Neural progenitor cell (in vitro differentiated cells): Measurements from ENCODE around the gene INPP5D.

ENCODE experiments used
- EZH2 ChIP-seq: fragments of 200-600 bp; sonication (generic); IDR thresholded peaks from 2 replicates; pipeline ENCODE4 v1.6.1; 2017; ENCODE audit warnings: antibody characterized with exemption, mild to moderate bottlenecking, moderate library complexity
- TF ChIP-seq, protein P1 (sequence below): fragments of 200-600 bp; sonication (generic); IDR thresholded peaks from 2 replicates; pipeline ENCODE4 v1.5.1; 2017; ENCODE audit warnings: antibody characterized with exemption, mild to moderate bottlenecking

DNA sequence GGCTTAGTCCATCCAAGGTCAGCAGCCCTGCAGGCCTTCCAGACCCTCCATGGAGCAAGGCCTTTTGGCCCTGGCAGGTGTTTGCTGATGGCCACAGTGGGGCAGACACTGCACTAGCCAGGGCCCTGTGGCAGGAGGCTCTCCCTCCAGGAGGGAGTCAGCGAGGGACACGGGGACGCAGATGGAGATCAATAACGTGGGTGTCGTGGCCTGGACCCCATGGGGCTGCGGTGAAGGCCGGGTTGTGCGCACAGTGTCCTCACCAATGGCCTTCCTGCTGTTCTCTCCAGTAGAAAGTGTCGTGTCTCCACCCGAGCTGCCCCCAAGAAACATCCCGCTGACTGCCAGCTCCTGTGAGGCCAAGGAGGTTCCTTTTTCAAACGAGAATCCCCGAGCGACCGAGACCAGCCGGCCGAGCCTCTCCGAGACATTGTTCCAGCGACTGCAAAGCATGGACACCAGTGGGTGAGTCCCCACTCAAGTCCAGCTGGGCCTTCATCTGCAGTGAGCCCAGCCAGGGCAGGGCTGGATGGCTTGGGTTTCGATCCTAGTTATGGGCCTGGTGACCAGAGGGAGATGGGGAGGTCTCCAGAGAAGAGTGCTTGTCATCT, 65.4 kb downstream of the INPP5D start:
- TF ChIP-seq, protein P1, sequence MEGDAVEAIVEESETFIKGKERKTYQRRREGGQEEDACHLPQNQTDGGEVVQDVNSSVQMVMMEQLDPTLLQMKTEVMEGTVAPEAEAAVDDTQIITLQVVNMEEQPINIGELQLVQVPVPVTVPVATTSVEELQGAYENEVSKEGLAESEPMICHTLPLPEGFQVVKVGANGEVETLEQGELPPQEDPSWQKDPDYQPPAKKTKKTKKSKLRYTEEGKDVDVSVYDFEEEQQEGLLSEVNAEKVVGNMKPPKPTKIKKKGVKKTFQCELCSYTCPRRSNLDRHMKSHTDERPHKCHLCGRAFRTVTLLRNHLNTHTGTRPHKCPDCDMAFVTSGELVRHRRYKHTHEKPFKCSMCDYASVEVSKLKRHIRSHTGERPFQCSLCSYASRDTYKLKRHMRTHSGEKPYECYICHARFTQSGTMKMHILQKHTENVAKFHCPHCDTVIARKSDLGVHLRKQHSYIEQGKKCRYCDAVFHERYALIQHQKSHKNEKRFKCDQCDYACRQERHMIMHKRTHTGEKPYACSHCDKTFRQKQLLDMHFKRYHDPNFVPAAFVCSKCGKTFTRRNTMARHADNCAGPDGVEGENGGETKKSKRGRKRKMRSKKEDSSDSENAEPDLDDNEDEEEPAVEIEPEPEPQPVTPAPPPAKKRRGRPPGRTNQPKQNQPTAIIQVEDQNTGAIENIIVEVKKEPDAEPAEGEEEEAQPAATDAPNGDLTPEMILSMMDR: no peak
- TF ChIP-seq EZH2: no peak
